ENCODE measurements around the gene PLK1.
"Not testable (repeated sequence)": the region's sequence is repeated elsewhere in the genome, so short reads cannot be mapped to it uniquely, and the experiment has no call there.

PLK1 gene

DNA sequence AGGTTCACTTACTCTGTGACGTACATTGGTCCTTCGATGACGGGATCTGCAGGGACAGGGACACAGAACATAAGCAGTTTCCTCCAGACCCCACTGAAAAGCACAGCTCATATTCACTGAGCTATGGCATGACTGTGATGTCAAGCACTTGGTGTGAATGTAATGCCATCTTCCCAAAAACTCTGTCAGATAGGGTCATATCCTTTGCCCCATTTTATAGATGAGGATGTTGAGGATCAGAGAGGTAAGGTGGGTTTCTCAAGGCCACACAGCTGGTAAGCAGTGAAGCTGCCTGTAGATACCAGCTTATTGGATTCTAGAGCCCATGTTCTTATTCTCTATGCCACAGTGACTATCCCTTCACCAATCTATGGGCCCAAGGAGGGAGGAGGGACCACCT lies 31.8 kb downstream of the PLK1 start:
- DNase-seq (ENCODE audit: low read depth in 2 of 2), result no peak

DNA sequence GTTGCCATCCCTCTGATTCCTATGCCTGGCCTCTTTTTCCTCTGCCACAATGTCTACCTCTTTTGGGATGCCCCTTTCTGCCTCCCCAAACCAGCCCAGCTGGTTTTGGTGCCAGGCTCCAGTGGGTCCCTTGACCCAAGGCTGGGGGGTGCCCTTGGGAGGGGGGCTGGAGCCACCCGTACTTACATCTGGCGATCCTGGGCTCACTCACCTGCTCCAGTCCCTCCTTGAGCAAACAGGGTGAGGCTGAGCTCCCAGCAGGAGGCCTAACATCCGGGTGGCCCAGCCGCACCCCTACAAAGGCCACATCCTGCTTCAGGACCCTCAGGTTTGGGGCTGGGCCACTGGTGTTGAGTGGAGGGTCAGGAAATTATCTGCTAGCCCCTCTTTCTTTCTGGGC lies 33.1 kb downstream of the PLK1 start:
- no peak for DNase-seq (ENCODE audit: low read depth in 2 of 2)

DNA sequence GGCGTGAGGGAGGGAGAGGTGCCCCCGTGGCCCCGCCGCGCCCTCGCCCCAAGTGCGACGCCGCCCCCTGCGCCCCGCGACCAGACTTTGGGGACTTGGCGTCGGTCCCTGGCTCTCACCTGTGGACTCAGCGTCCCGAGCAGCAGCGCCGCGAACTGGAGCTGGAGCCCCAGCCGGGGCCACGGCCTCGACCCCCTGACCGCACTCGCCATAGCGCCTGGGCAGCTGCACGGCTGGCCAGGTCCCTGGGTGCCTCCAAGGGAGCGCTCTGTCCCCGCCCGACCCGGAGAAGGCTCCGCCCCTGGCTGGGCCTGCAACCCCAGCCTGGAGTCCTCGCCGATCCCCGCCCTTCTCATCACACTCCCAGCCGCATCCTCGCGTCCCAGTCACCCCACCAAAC lies 34.3 kb downstream of the PLK1 start, which contains the start of gene ERN2:
Gene ERN2, minus strand, starts transcription at position 247 of the 400 bp plus-strand sequence. Its CDS starts 35 bp downstream, at position 212.
- DNase-seq (ENCODE audit: low read depth in 2 of 2), result no peak

GRCh38 chr16:23716484-23716883 lies 37.8 kb downstream of the PLK1 start:
- DNase-seq (ENCODE audit: low read depth in 2 of 2), result no peak

GRCh38 chr16:23722613-23723240 lies 44.0 kb downstream of the PLK1 start:
- not testable (repeated sequence) for DNase-seq (ENCODE audit: low read depth in 2 of 2)

- DNase-seq (ENCODE audit: low read depth in 2 of 2), result no peak
These were observed 45.6 kb downstream of the PLK1 start for GRCh38 chr16:23724096-23724784.

DNA sequence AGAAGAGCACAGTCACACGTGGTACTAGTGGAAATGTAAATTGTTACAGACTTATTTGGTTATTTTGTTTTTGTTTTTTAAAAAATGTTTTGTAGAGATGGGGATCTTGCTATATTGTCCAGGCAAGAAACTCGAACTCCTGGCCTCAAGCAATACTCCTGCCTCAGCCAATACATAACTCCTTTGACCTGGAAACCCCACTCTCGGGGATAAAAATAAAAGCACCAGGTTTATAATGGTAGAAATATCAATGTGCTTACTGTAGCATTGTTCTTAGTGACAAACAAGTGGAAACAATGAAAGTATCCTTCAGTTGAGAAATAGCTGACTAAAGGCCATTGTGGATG lies 46.1 kb downstream of the PLK1 start:
- no peak for DNase-seq (ENCODE audit: low read depth in 2 of 2)

GRCh38 chr16:23726710-23727109 lies 48.0 kb downstream of the PLK1 start:
- DNase-seq (ENCODE audit: low read depth in 2 of 2), result no peak

DNA sequence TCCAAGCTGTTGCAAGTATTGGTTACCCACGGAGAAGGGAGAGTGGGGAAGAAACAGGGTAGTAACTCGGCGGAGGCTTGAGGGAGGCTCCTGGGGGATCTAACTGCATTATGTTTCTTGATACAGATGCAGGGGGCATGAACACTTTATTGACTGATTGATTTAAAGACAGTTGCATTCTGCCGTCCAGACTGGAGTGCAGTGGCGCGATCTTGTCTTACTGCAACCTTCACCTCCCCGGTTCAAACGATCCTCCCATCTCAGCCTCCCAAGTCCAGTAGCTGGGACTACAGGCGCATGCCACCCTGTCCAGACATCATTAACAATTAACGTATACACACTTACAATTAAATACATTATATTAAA lies 49.4 kb downstream of the PLK1 start:
- no peak for DNase-seq (ENCODE audit: low read depth in 2 of 2)

DNA sequence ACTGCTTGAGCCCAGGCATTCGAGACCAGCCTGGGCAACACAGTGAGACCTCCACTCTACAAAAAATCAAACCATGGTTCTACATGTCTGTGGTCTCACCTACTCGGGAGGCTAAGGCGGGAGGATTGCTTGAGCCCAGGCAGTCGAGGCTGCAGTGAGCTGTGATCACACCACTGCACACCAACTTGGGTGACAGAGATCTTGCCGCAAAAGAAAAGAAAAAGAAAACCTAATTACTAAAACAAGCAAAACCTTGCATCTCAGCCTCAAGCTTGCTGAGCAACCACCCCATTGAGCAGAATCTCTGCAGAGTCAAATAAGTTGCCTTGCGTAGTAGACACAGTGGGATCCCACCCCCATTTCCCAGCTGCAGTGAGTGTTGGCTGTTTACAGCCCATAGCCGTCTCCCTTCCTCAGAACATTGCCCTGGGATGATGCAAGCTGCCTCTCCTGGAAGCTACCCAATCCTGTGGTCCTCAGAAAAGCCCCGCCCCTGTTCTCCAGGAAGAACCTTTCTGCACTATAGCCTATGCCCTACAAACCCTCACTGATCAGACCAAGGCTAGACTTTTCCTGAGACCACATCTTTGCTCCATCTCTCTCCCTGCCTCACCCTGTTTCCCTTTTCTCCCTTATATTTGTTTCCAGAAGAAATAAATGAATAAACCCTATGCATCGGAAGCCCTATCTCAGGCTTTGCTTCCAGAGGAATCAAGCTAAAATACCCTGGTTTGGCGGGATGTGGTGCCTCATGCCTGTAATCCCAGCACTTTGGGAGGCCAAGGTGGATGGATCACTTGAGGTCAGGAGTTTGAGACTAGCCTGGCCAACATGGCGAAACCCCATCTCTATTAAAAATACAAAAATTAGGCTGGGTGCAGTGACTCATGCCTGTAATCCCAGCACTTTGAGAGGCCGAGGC lies 51.1 kb downstream of the PLK1 start:
- no peak for DNase-seq (ENCODE audit: low read depth in 2 of 2)

DNA sequence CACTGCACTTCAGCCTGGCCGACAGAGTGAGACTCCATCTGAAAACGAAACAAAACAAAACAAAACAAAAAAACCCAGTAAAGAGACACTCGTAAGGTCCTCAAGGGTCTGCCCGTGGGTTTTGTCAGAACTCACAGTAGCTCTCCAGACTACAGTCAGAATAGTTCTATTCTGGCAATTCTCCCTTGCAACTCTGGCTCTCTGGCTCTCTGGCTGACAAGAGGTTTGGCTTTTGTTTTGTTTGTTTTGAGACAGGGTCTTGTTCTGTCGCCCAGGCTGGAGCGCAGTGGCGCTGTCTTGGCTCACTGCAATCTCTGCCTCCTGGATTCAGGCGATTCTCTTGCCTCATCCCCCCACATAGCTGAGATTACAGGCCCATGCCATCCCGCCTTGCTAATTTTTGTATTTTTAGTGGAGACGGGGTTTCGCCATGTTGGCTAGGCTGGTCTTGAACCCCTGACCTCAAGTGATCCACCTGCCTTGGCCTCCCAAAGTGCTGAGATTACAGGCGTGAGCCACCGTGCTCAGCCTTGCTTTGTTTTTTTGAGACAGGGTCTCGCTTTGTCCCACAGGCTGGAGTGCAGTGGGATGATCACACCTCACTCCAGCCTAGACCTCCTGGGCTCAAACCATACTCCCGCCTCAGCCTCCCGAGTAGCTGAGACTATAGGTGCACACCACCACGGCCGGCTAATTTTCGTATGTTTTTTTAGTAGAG lies 55.6 kb downstream of the PLK1 start:
- no peak for DNase-seq (ENCODE audit: low read depth in 2 of 2)

DNA sequence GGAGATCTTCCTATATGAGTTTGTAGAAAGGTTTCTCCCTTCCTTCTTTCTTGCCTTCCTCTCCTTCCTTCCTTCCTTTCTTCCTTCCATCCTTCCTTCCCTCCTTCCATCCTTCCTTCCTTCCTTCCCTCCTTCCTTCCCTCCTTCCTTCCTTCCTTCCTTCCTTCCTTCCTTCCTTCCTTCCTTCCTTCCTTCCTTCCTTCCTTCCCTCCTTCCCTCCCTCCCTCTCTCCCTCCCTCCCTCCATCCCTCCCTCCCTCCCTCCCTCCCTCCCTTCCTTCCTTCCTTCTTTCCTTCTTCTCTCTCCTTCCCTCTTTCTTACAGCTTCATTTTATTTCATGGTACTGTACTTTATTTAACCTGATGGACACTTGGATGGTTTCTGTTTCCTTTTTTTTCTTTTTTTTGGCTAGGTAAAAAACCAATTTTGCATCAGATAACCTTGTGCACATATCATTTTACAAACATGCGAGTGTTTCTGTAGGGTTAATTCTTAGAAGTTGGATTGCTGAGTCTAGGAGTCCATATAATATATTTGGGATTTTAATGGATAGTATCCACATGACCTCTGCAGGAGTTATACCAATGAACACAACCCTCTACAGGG lies 58.8 kb downstream of the PLK1 start:
- DNase-seq (ENCODE audit: low read depth in 2 of 2), result not testable (repeated sequence)

DNA sequence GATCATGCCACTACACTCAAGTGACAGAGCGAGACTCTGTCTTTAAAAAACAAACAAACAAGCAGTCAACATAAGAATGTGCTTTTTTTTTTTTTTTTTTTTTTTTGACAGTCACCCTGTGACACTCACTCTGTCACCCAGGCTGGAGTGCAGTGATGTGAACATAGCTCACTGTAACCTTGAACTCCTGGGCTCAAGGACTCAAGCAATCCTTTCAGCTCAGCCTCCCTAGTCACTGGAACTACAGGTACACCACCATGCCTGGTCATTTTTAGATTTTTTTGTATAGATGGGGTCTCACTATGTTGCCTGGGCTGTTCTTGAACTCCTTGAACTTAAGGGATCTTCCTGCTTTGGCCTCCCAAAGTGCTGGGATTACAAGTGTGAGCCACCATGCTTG lies 60.8 kb downstream of the PLK1 start:
- no peak for DNase-seq (ENCODE audit: low read depth in 2 of 2)

Measured in stimulated activated CD4-positive, alpha-beta T cell treated with anti-CD3 and anti-CD28 coated beads, Interleukin-12 subunit alpha, Interleukin-12 subunit beta, amount 100 ng/mL, for 24 hours (primary cell).